Smooth muscle cell of the brain vasculature (primary cell): ENCODE measurements around the gene NBL1.
"Not testable (repeated sequence)": the region's sequence is repeated elsewhere in the genome, so short reads cannot be mapped to it uniquely, and the experiment has no call there.

Experiments used
- DNase-seq: peaks from one replicate; pipeline ENCODE4 v3.0.0-alpha.2; 2012; ENCODE audit warnings: low read depth, low spot score

NBL1 gene

DNA sequence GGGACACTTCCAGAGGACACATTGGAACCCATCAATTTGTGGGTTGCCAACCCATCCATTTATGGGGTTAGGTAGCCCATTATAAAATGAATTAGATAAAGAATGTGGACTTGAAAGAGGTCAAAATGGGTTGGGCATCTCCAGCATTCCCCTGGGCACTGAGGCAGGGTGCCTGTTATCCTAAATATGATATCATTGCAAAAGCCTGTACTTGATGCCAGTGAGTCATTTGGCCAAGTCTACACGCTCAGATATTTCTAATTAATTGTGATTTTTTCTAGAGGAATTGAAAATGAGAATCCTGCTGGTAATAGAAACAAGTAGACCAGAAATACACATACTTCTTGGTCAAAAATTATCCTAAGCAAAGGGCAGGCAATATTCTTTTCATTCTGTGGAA is 21.9 kb upstream of the NBL1 start:
- DNase-seq, result no peak

DNA sequence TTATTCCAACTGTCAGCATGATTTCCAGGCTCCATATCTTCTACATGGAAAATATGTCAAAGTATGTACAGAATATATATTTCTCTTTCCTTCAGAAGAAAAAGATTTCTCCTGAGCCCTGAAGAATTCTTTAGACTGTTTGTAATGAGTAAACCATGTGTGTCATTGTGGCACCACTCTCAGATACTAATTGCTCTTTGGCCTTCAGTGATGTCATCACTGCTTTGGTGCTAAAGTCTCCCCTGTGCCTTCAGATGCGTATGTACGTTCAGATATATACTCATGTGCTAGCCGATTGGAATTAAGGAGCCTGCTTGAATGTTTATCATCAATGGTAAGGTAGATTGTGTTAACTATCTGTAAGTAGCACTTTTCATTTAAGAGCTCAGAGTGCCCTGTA is 20.6 kb upstream of the NBL1 start:
- DNase-seq, result no peak

DNA sequence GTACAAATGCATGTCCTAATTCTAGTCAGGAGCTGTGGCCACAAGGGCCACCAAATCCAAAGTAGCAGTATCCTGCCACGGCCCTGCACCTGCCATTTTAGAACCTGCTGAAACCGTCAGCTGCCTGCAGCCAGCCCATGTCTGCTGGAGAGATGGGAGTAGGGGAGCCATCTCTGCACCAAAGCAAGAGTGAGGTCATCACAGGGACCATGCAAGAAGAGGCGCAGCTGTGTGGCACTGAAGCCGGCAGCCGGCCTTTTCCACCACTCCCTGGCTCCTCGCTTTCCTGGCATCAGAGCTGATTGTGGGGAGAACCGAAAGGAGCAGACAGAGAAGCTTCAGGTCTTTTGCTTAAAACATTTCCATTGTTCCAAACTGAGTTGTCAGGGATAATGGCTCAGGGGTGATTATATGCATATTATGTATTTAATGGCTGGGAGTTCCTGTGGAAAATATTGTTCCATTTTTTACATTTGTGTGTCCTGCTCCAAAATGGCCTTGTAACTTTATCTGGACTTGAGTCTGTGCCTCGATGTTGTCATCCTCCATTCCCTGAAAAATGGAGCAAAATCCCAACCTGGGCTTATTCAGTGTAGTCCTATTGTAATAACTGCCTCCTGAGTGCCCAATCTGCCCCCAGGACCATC is 18.7 kb upstream of the NBL1 start:
- no peak for DNase-seq

DNA sequence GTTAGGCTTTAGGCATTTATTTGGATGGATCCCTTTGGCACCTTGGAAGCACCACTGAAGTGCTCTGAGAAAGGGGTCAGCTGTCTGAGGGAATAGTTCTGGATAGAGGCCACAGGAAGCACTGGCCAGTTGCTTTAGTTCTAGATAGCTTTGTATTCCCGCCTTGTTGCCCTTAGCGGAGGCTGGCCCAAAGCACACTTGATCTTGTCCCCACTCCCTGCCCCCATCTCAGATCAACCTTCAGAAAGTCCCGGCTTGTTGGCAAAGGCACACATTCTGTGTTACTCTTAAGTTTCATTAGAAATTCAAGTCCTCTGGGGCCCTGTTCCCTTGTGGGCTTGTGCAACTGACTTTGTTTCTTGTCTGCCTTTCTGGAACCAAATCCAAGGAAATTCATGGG is 15.2 kb upstream of the NBL1 start:
- DNase-seq, result no peak

DNA sequence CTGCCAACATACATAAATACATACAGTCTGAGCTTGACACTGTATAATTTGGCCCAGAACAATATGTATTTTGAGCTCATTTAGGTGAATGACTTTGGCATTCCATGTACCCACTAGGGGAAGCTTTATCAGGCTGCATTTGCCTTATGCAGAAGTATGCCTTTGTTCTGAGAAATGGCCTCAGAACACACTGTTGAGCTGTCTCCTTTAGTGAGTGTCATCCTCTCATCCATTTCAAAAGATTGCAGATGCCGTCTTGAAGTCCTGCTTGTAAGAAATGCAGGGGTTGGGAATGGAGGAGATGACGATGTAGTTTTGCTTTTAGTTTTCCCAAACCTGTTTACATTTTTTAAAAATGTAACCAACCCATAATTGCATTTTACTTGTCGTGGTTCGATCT is 14.8 kb upstream of the NBL1 start:
- DNase-seq, result no peak

DNA sequence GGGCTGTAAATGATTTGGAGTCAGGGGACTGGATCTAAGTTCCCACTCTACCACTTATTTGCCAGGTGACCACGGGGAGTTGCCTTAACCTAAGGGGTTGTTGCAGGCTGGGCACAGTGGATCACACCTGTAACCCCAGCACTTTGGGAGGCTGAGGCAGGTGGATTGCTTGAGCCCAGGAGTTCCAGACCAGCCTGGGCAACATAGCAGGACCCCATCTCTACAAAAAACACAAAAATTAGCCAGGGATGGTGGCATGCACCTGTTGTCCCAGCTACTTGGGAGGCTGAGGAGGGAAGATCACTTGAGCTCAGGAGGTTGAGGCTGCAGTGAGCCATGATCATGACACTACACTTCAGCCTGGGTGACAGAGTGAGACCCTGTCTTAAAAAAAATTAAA is 13.9 kb upstream of the NBL1 start:
- DNase-seq, result not testable (repeated sequence)

DNA sequence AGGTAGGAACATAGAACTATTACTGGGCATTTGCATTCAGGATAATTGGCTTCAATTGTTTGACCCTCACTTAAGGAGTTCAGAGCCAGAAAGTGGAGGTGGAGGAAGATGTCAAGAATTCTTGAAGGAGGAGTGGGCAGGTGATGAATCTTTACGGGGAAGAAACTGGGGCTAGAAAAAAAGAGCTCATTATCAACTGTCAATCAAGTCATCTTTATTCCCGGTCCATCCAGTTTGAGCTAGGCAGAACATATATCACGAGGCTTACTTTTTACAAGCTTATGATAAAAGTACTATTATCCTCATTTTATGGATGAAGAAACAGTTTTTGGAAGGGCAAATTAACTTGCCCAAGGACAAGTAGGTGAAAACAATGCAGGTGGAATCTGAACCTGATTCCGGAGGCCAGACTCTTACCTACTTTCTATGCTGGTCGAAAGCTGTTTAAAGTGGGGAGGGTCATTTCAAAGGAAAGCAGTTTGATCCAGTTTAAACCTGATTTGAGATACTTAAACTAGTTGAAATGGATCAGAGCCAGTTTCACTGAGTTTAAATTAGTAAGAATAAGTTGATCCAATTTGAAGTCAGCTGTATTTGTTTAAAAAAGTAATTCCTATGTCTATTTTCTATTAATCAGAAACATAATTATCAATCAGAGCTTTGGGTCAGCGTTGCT is 13.3 kb upstream of the NBL1 start:
- DNase-seq, result no peak

DNA sequence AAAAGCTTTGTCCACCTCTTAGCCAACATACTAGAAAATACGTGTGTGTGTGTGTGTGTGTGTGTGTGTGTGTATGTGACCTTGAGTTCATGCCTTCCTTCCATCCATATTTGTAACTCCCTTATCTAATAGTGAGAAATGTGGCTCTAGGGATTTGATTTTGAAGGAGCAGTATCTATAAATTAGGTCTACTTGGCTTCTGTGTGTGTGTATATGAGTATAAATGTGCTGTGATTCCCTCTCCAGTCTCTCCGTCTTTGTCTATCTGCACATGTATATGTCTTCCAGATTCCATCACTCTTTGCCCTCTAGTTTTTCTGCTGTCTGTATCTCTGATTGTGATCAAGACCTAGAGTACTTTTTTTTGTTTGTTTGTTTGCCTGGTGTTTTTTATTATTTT is 11.9 kb upstream of the NBL1 start:
- no peak for DNase-seq

DNA sequence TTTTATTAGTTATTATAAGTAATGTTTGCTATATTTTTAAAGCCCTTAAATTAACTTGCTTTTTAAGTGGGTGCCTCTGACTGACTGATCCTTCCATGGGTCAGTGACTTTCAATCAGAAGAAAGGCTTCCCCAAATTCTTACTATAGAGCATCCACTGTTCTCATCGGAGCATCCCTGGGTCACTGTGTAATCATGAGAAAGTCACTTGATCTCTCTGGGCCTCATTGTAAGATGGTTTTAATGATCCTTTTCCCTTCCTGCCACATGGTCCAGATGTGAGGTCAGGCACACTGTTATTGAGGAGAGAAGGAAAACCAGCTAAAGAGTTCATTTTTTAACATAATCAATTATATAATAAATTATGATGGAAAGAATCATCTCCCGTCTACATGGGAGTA is 11.0 kb upstream of the NBL1 start:
- no peak for DNase-seq

DNA sequence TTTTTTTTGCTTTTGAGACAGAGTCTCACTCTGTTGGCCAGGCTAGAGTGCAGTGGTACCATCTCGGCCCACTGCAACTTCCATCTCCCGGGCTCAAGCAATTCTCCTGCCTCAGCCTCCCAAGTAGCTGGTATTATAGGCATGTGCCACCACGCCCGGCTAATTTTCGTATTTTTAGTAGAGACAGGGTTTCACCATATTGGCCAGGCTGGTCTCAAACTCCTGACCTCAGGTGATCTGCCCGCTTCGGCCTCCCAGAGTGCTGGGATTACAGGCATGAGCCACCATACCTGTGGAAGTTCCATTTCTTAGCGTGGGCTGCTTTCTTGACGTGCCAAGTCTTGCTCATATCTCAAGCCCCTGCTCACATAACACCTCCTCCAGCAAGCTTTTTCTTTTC is 9.0 kb upstream of the NBL1 start:
- not testable (repeated sequence) for DNase-seq

DNA sequence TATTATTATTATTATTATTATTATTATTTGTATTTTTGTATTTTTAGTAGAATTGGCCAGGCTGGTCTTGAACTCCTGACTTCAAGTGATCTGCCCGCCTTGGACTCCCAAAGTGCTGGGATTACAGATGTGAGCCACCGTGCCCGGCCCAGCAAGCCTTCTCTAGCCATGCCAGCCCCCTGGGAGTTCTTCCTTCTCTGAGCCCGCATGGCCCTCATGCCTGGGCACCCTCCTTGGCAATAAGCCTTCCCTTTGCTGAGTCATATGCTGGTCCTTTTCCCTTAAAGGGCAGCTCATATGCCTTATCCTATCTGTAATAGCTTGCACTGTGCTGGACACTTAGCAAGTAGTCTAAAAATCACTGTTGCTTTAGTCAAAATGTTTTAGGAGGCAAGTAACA is 8.5 kb upstream of the NBL1 start:
- DNase-seq, result no peak

DNA sequence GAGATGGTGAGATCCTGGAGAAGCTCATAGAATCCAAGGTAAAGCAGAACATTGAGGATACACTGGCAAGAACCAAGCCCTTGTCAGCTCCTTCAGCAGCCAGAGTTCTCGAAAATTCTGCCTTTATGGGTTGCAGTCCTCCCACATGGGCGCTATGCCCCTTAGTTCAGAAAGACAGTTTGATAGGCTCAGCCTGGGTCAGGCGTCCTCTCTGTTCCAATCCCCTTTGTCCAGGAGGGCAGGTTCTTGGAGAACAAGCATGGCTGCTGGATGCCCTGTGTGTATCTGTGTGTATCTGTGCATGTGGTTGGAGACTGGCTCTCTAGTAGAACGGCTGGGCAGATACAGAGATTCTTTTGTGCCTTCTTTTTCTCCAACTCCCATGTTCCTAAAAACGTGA is 8.0 kb upstream of the NBL1 start:
- no peak for DNase-seq

DNA sequence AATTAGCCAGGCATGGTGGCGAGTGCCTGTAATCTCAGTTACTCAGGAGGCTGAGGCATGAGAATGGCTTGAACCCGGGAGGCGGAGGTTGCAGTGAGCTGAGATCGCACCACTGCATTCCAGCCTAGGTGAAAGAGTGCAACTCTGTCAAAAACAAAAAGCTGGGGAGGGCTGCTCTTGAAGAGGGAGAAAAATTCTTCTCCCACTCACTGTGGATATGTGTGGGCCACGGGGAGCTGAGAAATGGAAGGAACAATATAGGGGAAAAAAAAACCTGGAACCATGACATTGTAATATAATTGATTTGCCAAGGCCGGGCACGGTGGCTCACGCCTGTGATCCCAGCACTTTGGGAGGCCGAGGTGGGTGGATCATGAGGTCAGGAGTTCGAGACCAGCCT is 7.4 kb upstream of the NBL1 start:
- DNase-seq, result not testable (repeated sequence)

DNA sequence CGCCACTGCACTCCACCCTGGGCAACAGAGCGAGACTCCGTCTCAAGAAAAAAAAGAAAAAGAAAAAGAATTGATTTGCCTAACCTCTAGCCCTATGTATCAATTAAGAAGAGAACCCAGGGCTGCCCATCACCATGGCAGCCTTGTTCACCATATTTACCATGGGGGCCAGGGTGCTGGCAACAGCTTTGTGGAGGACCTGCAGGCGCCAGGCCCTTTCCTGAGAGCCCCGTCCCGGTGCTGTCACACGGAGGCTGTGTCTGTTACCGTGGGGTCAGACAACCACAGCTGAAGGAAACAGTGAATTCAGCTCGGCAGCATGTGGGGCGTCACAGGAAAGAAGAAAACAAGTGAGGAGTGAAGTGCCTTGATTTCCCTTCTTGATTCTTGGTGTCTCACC is 6.5 kb upstream of the NBL1 start:
- DNase-seq, result no peak

DNA sequence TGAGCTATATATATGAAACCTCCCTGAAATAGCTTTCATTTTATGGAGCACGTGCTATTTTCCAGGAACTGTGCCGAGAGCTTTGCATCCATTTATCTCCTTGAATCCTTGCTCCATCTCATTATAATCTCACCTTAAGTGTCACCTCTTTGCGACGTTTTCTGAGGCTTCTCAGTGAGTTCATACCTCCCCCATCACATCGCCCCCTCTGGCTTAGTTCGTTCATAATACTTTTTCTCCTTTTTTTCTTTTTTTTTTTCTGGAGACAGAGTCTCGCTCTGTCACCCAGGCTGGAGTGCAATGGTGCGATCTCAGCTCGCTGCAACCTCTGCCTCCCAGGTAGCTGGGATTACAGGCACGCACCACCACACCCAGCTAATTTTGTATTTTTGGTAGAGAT is 4.9 kb upstream of the NBL1 start:
- DNase-seq, result not testable (repeated sequence)

DNA sequence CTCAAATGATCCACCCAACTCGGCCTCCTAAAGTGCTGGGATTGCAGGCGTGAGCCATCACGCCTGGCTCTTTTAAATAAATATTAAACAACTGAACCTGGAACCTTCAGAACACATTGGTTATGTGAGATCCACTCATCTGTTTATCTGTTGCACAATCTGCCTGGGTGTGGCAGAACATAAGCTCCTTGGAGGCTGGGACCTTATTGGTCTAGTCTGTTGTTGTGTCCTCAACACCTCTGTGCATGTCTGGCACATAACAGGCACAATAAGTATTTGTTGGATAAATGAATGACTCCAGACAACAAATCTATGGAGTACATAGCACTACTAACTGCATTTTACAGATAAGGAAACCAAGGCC is 4.1 kb upstream of the NBL1 start:
- no peak for DNase-seq

DNA sequence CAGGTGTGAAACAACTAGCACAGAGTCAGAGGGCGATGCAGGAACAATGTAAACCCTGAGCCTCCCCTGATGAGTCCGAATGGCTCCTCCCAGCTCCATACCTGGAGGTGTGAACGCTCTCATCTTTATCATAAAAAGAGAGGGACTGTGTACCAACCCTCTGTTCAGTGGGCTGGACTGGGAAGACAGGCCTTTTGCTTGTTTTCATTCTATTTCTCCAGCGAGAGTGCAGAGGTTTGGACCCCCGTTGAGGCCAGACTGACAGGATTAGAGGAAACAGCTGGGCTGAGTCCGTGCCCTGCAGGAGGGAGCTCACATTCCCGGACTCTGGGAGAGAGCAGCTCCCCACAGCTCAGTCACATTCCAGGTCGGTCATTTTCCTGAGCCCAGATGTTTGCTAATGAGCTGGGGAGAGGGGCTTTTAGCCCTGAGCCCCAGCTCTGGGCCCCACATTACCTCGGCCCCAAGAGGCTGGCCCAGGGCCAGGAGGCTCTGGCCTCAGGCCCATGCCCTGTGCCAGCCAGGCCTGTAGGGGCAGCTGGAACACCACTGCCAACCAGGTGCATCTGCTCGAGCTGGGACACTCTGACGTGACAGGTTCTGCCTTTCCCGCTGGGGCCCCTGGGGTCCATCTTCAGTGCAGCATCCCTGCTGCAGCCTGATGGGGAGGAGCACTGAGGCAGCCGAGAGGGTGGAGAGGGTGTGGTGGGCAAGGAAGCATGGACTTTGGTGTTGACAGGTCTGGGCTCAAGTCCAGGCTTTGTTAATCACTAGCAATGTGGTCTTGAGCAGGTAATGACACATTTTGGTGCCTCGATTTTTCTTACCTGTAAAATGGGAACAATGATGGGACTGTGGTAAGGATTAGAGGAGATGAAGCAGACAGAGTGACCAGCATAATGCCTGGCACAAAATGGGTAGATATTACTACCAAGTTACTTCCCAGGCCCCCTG is 3.5 kb upstream of the NBL1 start:
- DNase-seq, result peak; percentile 94

DNA sequence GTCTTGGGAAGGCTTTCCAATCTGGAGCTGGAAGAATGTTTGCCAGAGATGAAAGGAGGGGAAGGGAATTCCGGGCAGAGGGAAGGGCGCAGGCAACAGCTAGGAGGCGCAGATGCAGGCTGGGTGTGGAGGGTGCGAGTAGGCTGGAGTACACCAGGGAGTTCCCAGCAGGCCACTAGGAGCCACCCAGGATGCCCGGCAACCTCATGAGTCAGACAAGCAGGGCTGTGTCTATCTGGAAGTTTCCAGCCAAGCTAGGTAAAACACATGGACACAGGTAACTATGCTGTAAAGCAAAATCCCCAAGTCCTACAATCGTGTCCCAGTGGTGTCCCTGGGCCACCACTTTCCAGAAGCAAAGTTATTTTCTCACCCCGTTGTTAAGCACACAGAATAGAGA is 990 bp upstream of the NBL1 start:
- DNase-seq, result no peak

DNA sequence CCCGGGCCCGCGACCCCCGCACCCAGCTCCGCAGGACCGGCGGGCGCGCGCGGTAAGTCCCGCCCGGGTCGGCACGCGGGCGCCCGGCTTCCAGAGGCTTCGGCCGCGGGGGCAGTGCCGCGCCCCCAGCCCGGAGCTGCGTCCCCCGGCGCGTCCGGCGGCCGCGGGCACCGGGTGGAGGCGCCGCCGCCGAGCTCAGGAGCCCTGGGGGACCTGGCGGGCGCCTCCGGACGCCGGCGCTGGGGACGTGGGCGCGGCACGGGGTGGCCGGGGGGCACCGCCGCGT is 227 bp downstream of the NBL1 start:
- no peak for DNase-seq

DNA sequence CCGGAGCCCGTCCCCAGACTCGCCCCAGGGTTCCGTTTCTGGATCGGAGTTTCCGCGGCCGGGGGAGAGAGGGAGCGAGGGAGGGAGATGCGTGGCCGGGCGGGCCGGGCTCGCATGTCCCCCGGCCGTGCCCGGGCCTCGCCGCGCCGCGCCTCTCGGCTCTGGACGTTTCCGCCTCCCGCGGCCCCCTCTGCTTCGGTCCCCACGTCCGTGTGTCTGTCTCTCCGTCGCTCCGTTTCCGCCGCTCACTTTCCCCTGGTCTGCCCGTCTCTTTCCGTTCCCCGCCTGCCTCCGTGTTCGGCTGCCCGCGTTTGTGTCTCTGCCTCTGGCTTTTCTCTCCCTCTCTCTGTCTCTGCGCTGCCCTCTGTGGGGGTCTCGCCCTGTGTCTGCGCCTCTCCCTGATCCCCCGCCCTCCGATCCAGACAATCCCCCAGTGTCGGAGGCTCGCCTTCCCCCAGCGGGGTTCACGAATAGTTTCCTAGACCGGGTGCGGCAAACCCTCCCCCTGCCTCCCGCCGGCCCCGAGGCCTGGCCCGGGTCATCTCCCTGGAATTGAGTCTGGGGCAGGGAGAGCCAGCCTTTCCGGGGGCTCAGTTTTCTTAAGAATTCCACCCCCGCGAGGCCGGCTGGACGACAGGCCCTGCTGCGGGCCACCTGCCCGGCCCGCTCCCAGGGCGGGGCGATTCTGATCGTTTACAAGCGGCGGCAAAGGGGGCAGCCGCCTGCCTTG is 735 bp downstream of the NBL1 start:
- no peak for DNase-seq

DNA sequence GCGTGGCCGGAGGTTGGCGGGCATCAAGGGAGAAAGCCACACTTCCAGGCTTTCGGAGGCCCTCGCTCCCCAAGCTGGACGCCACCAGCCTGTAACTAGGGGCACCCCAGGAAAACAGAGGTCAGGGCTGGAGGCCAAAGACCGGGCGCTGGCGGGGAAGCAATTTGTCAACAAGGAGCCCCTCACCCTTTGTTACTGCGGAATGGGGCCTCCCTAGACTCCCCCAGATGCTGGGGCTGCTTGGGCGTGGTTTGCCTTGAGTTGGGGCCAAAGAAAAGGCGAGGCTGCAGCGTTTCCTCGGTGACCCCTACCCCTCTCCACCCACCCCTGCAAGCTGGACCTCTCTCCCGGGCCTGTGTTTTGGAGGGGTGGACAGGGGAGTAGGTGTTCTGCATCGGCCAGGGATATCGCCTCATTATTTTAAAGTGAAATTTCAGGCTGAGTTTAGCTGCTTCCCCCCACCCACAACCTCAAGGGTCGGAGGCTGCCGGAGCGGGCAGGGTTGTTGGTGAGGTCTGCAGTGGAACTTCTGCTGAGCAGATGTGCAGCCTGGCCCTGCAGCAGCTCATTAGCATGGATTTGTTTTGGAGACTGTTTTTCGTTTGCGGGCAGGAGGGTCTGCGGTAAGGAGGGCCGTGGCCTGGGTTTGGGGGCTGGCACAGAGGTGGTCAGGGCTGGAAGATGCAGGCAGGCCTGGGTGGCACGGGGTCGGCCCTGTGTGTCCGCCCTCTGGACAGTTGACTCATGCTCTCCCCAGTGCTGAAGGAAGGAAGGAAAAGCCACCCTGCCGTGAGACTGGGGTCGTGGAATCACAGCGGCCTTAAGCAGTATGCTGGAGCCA is 1.5 kb downstream of the NBL1 start:
- DNase-seq, result no peak
